ENCODE data around the gene FCRL5. TPM values are rescaled to one million over a fixed set of nuclear protein-coding genes. Genes with fewer than 3 reads are reported as not detected.

FCRL5 gene
- total and polyA plus RNA-seq, 8 donors: 0.02 to 1.4 (median 0.09) TPM; not detected in 3

- Histone ChIP-seq H3K4me1 (no peaks in the 10 kb centered on the region), H3K9me3 (no peaks in the 10 kb centered on the region), H3K27me3 (no peaks in the 10 kb centered on the region), H3K36me3 (no peaks in the 10 kb centered on the region), H3K4me3 (no peak overlapping the region), H3K27ac (no peak overlapping the region)
- DNase-seq (no peak), FAIRE-seq (no peak), ATAC-seq (no peak)
- TF ChIP-seq, protein P1, sequence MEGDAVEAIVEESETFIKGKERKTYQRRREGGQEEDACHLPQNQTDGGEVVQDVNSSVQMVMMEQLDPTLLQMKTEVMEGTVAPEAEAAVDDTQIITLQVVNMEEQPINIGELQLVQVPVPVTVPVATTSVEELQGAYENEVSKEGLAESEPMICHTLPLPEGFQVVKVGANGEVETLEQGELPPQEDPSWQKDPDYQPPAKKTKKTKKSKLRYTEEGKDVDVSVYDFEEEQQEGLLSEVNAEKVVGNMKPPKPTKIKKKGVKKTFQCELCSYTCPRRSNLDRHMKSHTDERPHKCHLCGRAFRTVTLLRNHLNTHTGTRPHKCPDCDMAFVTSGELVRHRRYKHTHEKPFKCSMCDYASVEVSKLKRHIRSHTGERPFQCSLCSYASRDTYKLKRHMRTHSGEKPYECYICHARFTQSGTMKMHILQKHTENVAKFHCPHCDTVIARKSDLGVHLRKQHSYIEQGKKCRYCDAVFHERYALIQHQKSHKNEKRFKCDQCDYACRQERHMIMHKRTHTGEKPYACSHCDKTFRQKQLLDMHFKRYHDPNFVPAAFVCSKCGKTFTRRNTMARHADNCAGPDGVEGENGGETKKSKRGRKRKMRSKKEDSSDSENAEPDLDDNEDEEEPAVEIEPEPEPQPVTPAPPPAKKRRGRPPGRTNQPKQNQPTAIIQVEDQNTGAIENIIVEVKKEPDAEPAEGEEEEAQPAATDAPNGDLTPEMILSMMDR (IDR thresholded peaks at IDR 0.05): no peak
- intact Hi-C loops (cut with DNase I): no loop called here
- 44 to 50% methylated on average over 2 of the region's 2 CpGs for WGBS, 2 donors
Observed at GRCh38 chr1:157482717-157483116, 69.6 kb downstream of the FCRL5 start.

- FAIRE-seq: no peak
- Histone ChIP-seq H3K27me3 (no peaks in the 10 kb centered on the region), H3K36me3 (no peaks in the 10 kb centered on the region), H3K27ac (no peak overlapping the region), H3K9me3 (no peaks in the 10 kb centered on the region), H3K4me3 (no peak overlapping the region), H3K4me1 (no peaks in the 10 kb centered on the region)
- TF ChIP-seq, protein P1 (IDR thresholded peaks at IDR 0.05): no peak
- intact Hi-C loops (cut with DNase I): no loop called here
- ATAC-seq: no peak
- no peak for DNase-seq
Observed at GRCh38 chr1:157482174-157482573, 70.1 kb downstream of the FCRL5 start.

DNA sequence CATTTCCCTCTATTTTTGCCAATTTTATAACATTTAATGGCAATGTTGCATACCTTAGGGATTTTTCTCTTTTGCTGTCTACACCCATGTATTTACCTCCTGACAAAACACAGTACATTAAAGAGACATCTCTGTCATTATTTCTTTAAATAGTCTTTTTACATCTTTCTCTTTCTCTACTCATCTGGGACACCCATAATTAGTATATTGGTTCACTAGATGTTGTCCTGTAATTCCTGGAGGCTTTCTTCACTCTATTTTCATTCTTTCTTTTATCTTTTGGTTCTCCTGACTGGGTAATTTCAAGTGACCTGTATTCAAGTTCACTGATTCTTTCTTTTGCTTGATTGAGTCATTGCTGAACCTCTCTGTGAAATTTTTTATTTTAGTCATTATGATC lies 74.3 kb downstream of the FCRL5 start:
- TF ChIP-seq, protein P1 (IDR thresholded peaks at IDR 0.05): no peak
- intact Hi-C loops (cut with DNase I): no loop called here
- Histone ChIP-seq H3K27me3 (no peaks in the 10 kb centered on the region), H3K4me3 (no peak overlapping the region), H3K9me3 (no peaks in the 10 kb centered on the region), H3K4me1 (no peaks in the 10 kb centered on the region), H3K27ac (no peak overlapping the region), H3K36me3 (no peaks in the 10 kb centered on the region)
- no peak for ATAC-seq
- FAIRE-seq: no peak
- DNase-seq: no peak

GRCh38 chr1:157477419-157477818 lies 74.9 kb downstream of the FCRL5 start:
- ATAC-seq (no peak), DNase-seq (no peak), FAIRE-seq (no peak)
- H3K4me3 ChIP-seq: no peak overlapping the region
- H3K4me1 ChIP-seq: no peaks in the 10 kb centered on the region
- intact Hi-C loops (cut with DNase I): no loop called here
- no peaks in the 10 kb centered on the region for H3K9me3 ChIP-seq
- TF ChIP-seq, protein P1 (IDR thresholded peaks at IDR 0.05): no peak
- no peaks in the 10 kb centered on the region for H3K27me3 ChIP-seq
- H3K27ac ChIP-seq: no peak overlapping the region
- WGBS, 2 donors: 71 to 75% methylated on average over 4 of the region's 4 CpGs
- no peaks in the 10 kb centered on the region for H3K36me3 ChIP-seq

DNA sequence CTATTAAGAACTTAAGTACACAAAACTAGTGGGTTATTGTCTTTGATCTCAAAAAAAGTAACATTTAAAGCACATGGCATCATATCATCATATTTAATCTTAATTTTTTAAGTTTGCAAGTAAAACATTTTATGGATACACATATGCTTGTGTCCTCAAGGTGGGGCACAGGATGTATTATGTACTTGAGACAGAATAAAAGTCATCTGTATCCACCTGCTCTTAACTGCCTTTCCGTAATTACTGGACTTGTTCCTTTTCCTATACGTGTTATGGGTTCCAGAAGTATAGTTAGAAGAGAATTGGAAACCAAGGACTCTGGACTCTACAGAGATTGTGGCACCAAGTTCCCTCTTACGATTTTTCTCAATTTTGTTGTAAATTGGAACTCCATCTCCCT lies 79.4 kb downstream of the FCRL5 start:
- no peak overlapping the region for H3K27ac ChIP-seq
- intact Hi-C loops (cut with DNase I): no loop called here

More for the DNA sequence above, 79.4 kb downstream of the FCRL5 start:
- FAIRE-seq (no peak), ATAC-seq (no peak), DNase-seq (no peak)
- no peaks in the 10 kb centered on the region for H3K4me1 ChIP-seq
- no peaks in the 10 kb centered on the region for H3K27me3 ChIP-seq
- TF ChIP-seq, protein P1 (IDR thresholded peaks at IDR 0.05): no peak
- H3K9me3 ChIP-seq: no peaks in the 10 kb centered on the region
- no peak overlapping the region for H3K4me3 ChIP-seq
- WGBS, 2 donors: 58 to 59% methylated on average over 3 of the region's 3 CpGs
- H3K36me3 ChIP-seq: no peaks in the 10 kb centered on the region
